Measurements from ENCODE around the gene RPS27L.

RPS27L gene

GRCh38 chr15:63112871-63113270 is 44.4 kb downstream of the RPS27L start:
- no peaks in the 10 kb centered on the region for H3K9me2 ChIP-seq (replicated peaks; ENCODE audit: insufficient read depth, low read length)
- H4K20me1 ChIP-seq (ENCODE audit: insufficient read depth, low read length) = no peaks in the 10 kb centered on the region
- H3K36me3 ChIP-seq (replicated peaks; ENCODE audit: insufficient read depth, low read length) = no peaks in the 10 kb centered on the region
- H3K4me1 ChIP-seq (ENCODE audit: low read length) = no peaks in the 10 kb centered on the region
- no peaks in the 10 kb centered on the region for H3K9me3 ChIP-seq (replicated peaks; ENCODE audit: insufficient read depth, low read length)
- no peak for DNase-seq
- H3K27me3 ChIP-seq (replicated peaks; ENCODE audit: insufficient read depth, low read length) = no peaks in the 10 kb centered on the region
- H3K4me3 ChIP-seq (ENCODE audit: low read length) = no peak overlapping the region
- H3K9ac ChIP-seq (ENCODE audit: low read length) = no peak overlapping the region
- H2AFZ ChIP-seq (ENCODE audit: low read length) = no peak overlapping the region
- TF ChIP-seq EZH2phosphoT487 (IDR thresholded peaks at IDR 0.05; ENCODE audit: low read length) (no peak), CTCF (IDR thresholded peaks at IDR 0.05; ENCODE audit: low read length) (no peak), EZH2 (optimal IDR thresholded peaks at IDR 0.05; ENCODE audit: low read depth, low read length) (no peak)
- H3K79me2 ChIP-seq (ENCODE audit: low read length) = no peaks in the 10 kb centered on the region
- no peak overlapping the region for H3K4me2 ChIP-seq (ENCODE audit: low read depth, low read length)
- H3F3A ChIP-seq (ENCODE audit: insufficient read depth, low read length) = no peaks in the 10 kb centered on the region
- no peak overlapping the region for H3K27ac ChIP-seq (ENCODE audit: low read length)

DNA sequence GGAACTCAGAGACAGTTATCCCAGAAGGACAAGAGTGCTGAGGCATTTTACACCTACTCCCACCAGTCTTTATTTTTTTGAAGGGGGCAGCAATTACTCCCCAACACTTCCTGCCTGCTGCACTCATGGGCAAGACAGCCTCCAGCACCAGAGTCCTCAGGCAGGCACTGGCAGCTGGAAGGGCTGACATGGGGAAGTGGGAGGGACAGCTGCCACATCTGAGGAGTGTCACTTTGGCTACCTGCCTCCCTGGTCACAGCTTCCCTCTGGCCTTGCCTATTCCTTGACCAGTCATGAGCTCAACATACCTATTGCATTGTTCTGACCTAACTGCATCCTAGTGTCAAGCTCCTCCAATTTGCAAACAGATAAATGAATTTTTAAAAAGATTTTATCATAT is 45.8 kb downstream of the RPS27L start:
- H3F3A ChIP-seq (ENCODE audit: insufficient read depth, low read length) = no peaks in the 10 kb centered on the region
- TF ChIP-seq EZH2 (optimal IDR thresholded peaks at IDR 0.05; ENCODE audit: low read depth, low read length) (no peak), EZH2phosphoT487 (IDR thresholded peaks at IDR 0.05; ENCODE audit: low read length) (no peak), CTCF (IDR thresholded peaks at IDR 0.05; ENCODE audit: low read length) (no peak)
- H3K9ac ChIP-seq (ENCODE audit: low read length) = no peak overlapping the region
- H3K79me2 ChIP-seq (ENCODE audit: low read length) = no peaks in the 10 kb centered on the region
- no peaks in the 10 kb centered on the region for H4K20me1 ChIP-seq (ENCODE audit: insufficient read depth, low read length)
- no peak overlapping the region for H3K27ac ChIP-seq (ENCODE audit: low read length)
- no peaks in the 10 kb centered on the region for H3K4me1 ChIP-seq (ENCODE audit: low read length)
- H3K9me3 ChIP-seq (replicated peaks; ENCODE audit: insufficient read depth, low read length) = no peaks in the 10 kb centered on the region
- no peak overlapping the region for H3K4me2 ChIP-seq (ENCODE audit: low read depth, low read length)
- H3K27me3 ChIP-seq (replicated peaks; ENCODE audit: insufficient read depth, low read length) = no peaks in the 10 kb centered on the region
- no peaks in the 10 kb centered on the region for H3K36me3 ChIP-seq (replicated peaks; ENCODE audit: insufficient read depth, low read length)
- no peak overlapping the region for H3K4me3 ChIP-seq (ENCODE audit: low read length)
- no peak overlapping the region for H2AFZ ChIP-seq (ENCODE audit: low read length)
- H3K9me2 ChIP-seq (replicated peaks; ENCODE audit: insufficient read depth, low read length) = no peaks in the 10 kb centered on the region
- DNase-seq = no peak

- Histone ChIP-seq H2AFZ (ENCODE audit: low read length) (no peak overlapping the region), H3F3A (ENCODE audit: insufficient read depth, low read length) (no peaks in the 10 kb centered on the region), H3K9ac (ENCODE audit: low read length) (no peak overlapping the region), H3K4me1 (ENCODE audit: low read length) (no peaks in the 10 kb centered on the region), H3K79me2 (ENCODE audit: low read length) (no peaks in the 10 kb centered on the region), H3K36me3 (replicated peaks; ENCODE audit: insufficient read depth, low read length) (no peaks in the 10 kb centered on the region), H3K27ac (ENCODE audit: low read length) (no peak overlapping the region), H3K4me3 (ENCODE audit: low read length) (no peak overlapping the region), H3K27me3 (replicated peaks; ENCODE audit: insufficient read depth, low read length) (no peaks in the 10 kb centered on the region), H3K9me2 (replicated peaks; ENCODE audit: insufficient read depth, low read length) (no peaks in the 10 kb centered on the region), H3K9me3 (replicated peaks; ENCODE audit: insufficient read depth, low read length) (no peaks in the 10 kb centered on the region), H3K4me2 (ENCODE audit: low read depth, low read length) (no peak overlapping the region), H4K20me1 (ENCODE audit: insufficient read depth, low read length) (no peaks in the 10 kb centered on the region)
- no peak for TF ChIP-seq EZH2phosphoT487 (IDR thresholded peaks at IDR 0.05; ENCODE audit: low read length)
- no peak for TF ChIP-seq CTCF (IDR thresholded peaks at IDR 0.05; ENCODE audit: low read length)
- TF ChIP-seq EZH2 (optimal IDR thresholded peaks at IDR 0.05; ENCODE audit: low read depth, low read length) = no peak
- DNase-seq = no peak
Observed at GRCh38 chr15:63110428-63111026, 46.8 kb downstream of the RPS27L start.

Data from MM.1S (cell line).